ENCODE measurements around the gene PLCB1.

DNA sequence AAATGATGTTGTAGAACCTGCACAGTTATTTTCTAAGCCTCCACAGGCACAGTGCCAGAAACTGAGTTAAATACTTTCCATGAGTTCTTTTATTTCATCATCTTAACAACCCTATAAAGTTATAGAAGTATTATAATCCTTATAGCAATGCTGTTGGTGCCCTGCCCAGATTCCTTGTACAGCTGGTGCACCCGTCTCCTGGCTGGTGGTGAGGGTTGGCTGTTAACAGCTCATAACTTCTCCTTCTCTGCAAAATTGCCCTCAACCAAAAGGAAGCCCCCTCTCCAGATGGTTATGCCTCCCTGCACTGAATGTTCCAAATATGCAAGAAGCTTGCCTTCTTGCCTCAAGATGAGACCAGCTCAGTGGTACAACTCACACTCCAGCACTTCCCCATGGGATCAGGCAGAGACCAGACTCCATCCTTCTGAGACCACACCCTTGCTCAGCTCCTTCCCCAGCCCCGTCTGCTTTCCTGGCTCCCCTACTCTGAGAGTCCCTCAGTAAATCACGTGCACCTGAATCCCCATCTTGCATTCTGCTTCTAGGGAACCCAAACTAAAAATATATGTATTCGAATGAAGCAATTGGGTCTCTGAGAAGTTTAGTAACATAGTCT lies 632.4 kb downstream of the PLCB1 start:
- TF ChIP-seq, protein P1, sequence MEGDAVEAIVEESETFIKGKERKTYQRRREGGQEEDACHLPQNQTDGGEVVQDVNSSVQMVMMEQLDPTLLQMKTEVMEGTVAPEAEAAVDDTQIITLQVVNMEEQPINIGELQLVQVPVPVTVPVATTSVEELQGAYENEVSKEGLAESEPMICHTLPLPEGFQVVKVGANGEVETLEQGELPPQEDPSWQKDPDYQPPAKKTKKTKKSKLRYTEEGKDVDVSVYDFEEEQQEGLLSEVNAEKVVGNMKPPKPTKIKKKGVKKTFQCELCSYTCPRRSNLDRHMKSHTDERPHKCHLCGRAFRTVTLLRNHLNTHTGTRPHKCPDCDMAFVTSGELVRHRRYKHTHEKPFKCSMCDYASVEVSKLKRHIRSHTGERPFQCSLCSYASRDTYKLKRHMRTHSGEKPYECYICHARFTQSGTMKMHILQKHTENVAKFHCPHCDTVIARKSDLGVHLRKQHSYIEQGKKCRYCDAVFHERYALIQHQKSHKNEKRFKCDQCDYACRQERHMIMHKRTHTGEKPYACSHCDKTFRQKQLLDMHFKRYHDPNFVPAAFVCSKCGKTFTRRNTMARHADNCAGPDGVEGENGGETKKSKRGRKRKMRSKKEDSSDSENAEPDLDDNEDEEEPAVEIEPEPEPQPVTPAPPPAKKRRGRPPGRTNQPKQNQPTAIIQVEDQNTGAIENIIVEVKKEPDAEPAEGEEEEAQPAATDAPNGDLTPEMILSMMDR (IDR thresholded peaks at IDR 0.05; ENCODE audit: low read length), result no peak
- TF ChIP-seq EZH2 (IDR thresholded peaks at IDR 0.05; ENCODE audit: borderline replicate concordance, low read length), result no peak
